Fibroblast of lung (primary cell): ENCODE measurements around the gene GRP.

Experiments used
- CTCF ChIP-seq, 2 donors: IDR thresholded peaks in 1 of 2; conservative IDR thresholded peaks in 1 of 2; 1 replicate in 1 of 2; 2 replicates in 1 of 2; pipeline ENCODE4 v1.5.1; 2011 to 2012; ENCODE audit warnings: low read length in 2 of 2, control low read depth in 1 of 2, inconsistent platforms in 1 of 2, low read depth in 1 of 2, mild to moderate bottlenecking in 1 of 2
- EZH2 ChIP-seq: IDR thresholded peaks from 2 replicates; pipeline ENCODE4 v1.5.1; 2012; ENCODE audit warnings: low read length, control low read depth, mild to moderate bottlenecking; ENCODE audit errors: missing control alignments

GRCh38 chr18:59275406-59275949, 55.5 kb downstream of the GRP start:
- no peak for TF ChIP-seq CTCF (conservative IDR thresholded peaks at IDR 0.05 in 1 of 2, IDR thresholded peaks at IDR 0.05 in 1 of 2; ENCODE audit: low read depth in 1 of 2, low read length in 2 of 2)
- TF ChIP-seq EZH2: no peak
